ENCODE data around the gene EPHA5. TPM values are rescaled to one million over a fixed set of nuclear protein-coding genes. Genes with fewer than 3 reads are reported as not detected.
A peak's percentile ranks its signal among the peaks of the same experiment; 100 is the strongest.

Gene EPHA5
- 0.17 TPM for polyA plus RNA-seq (ENCODE audit: insufficient read length)

DNA sequence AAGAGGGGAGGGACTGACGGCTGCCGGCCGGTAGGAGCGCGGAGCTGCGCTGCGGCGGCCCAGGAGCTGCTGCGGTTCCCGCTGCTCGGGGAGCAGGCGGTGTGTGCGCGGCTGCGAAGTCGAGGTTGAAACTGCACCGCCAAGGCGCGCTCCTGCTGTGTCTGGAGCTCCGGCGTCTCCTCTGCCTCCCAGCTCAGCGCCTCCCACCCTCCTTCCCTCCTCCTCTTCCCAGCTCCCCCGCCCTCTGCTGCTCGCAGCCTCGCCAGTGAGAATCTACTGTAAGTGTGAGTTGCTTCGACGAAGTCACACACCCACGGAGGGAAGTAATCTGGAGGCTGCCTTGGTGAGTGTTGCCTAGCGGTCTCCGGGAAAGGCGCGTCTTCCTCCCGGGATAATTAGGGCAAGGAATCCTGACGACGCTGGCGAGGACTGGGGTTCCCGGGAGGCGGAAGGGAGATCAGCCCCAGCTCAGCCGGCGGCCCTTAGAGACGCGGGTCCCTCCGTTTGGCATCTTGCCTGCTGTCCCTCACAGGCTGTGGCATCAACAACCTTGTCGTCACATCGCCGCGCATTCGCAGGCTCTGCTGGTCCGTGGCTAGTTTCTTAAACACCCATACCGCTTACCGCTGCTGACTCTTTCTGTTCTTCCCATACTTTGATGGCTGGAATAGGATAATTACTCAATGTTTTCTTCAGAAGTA is at the start of gene EPHA5:
Gene EPHA5 (minus strand): TSS at position 159 of the 701 bp plus-strand sequence. CDS start 747 bp downstream, outside the sequence.
- DNase-seq: peak; percentile 80

- DNase-seq: no peak
Observed at GRCh38 chr4:65719635-65720034, 49.3 kb upstream of the EPHA5 start.

DNA sequence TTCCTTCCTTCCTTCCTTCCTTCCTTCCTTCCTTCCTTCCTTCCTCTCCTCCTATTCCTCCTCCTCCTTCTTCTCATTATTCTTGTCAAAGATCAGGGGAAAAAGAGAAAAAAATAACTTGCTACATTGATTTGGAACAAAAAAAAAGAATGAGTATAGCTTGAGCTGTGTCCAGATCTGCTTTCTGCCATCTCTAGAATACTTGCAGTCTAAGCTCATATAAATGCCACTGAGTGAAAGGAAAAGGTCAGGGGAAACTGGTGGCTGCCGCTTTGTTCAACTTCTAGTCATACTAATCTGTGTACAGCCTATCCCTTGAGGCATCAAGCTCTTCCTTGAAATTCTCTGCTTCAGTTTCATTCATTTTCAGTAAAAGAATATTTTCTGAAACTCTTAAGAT is 28.3 kb upstream of the EPHA5 start:
- no peak for DNase-seq

- DNase-seq: no peak
Observed at GRCh38 chr4:65696436-65696835, 26.1 kb upstream of the EPHA5 start.

- DNase-seq: no peak
Observed at GRCh38 chr4:65671372-65671771, 1.1 kb upstream of the EPHA5 start.

- no peak for DNase-seq
Observed at GRCh38 chr4:65670020-65670330, 314 bp downstream of the EPHA5 start.

GRCh38 chr4:65669111-65670019 is 924 bp downstream of the EPHA5 start:
- no peak for DNase-seq

DNA sequence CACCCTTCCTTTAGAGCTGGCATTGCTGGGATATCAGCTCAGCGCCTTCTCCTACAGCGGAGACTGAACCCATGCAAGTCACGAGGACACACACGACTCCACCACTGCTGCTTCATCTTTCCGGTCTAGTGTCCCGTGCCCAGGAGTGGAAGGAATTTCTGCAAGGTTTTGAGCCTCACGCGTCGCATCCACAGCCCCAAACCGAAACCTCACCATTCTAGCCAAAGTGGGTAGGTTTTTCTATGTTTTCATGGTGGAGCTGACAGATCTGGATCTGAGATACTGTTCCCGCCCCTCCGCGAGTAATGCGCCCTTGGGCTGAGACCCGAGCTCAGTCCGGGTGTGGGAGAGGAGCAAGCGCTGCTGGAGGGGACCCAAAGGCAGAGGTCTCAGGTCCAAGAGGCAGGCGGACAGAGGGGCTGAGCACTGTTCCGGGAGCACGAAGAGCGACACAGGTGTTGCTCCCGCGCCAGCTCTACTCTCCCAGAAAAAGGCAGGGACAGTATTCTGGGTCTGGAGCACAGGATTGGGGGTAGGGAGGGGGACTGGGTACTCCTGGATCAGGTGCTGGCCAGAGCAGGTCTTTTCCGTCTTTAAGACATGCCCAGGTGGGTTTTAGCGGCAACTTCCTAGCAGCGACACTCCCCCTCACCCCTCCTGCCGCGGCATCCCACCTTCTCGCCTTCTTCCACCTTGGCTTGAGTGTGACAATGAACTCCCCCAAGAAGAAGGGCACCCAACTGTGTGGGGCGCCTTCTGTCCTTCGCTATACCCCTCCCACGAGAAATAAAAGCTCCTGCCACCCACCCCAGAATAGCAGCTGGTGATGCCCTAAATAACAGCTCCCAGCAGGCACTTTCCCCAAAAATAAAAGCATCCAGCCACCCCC is 1.8 kb downstream of the EPHA5 start:
- no peak for DNase-seq

- no peak for DNase-seq
Observed at GRCh38 chr4:65667506-65668041, 2.7 kb downstream of the EPHA5 start.

DNA sequence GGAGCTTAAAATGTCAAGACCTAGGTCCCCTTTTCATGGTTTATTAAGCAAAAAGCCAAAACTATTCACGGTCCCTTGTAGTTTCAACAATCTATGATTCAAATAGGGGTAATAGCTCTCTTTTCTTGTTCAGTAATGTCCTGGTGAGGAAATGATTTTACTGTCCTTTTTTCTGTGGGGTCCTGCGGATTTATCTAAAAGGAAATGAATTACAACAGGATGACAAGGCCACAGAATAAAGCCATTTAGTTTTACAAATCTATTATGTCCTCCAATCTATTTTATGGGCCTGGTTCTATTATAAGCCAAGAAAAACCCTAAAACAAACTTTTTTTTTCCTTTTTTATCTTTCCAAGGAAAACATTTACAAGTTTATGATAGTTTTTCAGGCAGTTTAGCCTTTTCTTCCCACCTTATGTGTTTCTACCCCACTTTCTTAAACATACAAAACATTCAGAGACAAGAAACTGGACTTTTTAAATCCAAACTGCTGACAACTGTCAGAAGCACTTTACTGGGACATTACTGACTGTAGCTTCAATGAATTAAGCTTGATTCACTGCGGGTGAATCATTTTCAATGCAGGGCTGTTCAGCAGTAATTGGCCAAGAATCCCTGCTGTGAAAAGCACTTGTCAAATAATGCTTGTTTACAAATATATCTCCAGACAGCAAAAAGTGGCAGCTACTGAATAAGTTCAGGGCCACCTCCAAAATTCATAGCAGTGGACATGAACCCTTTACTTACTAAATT is 4.3 kb downstream of the EPHA5 start:
- DNase-seq: no peak

DNA sequence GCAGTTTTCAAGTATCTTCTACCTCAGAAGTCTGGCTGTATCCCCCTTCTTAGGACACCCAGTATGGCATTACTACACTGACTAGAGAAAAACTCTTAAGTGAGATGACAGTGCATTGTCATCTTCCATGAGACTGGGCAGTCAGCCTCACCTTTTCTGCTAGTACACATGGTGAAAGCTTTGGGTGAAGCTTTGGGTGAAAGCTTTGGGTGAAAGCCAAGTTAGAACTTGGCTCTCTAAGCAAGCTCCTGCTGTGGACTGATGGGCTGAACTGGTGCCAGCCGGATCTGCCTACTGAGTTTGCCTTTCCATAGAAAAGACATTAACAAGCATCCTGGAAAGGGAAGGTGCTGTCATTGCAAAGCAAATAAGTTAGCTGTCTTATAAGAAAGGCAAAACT is 8.8 kb downstream of the EPHA5 start:
- DNase-seq: no peak

DNA sequence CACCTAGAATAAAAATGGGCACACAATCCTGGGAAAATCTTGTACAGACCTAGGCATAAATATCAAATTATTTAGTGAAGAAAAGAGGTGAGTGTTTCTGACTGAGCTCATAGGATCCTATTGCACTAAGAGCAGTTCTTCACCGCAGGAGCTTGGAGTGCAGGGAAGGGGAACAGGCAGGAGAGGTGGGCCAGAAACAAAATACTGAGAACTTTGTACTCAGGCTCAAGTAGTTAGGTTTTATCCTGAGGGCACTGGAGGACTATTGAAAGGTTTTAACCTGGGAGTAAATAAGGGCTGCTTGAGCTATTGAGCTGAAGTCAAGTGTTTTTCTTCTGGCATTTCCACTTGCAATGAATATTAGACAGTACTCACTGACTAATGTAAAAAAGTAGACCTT is 12.2 kb downstream of the EPHA5 start:
- no peak for DNase-seq

DNA sequence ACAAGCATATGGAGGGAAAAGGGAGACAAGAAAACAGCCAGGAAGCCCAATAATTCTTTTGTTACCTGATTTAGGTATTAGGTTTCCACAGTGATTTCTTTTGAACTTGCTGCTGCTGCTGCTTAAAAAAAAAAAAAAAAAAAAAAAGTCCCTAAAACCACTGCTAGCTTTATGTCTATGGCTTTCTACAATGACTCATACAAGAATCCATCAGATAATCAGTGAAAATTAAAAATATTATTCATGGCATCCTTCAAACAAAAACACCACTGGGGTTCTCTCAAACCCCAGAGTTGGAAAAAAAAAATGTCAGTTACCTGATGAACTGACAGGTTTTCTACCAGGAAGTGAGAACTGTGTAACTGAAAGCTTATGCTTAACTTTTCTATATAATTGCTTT is 14.3 kb downstream of the EPHA5 start:
- no peak for DNase-seq

- DNase-seq: no peak
Observed at GRCh38 chr4:65654976-65655375, 15.3 kb downstream of the EPHA5 start.

- no peak for DNase-seq
Observed at GRCh38 chr4:65653740-65654361, 16.4 kb downstream of the EPHA5 start.

DNA sequence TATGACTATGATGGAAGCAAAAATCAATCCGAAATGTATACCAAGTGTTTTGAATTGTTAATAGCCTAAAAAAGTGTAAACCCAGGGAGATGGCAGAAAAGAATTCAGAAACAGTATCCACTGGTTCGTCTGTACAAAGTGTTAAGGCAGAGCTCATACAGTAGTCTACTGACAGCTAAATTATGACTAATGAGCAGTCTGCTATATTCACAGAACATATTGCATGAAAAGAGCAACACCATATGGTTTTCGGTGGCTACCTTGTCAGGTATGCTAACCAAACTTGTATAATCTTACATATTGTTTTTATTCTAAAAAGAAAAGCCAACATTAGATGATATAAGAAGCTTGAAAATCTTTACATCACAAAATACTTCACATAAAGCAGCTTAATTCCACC is 18.5 kb downstream of the EPHA5 start:
- no peak for DNase-seq

GRCh38 chr4:65651031-65651430 is 19.3 kb downstream of the EPHA5 start:
- DNase-seq: no peak

- no peak for DNase-seq
Observed at GRCh38 chr4:65646136-65646535, 24.2 kb downstream of the EPHA5 start.

- no peak for DNase-seq
Observed at GRCh38 chr4:65645185-65645584, 25.1 kb downstream of the EPHA5 start.

- no peak for DNase-seq
Observed at GRCh38 chr4:65635051-65635821, 35.1 kb downstream of the EPHA5 start.

DNA sequence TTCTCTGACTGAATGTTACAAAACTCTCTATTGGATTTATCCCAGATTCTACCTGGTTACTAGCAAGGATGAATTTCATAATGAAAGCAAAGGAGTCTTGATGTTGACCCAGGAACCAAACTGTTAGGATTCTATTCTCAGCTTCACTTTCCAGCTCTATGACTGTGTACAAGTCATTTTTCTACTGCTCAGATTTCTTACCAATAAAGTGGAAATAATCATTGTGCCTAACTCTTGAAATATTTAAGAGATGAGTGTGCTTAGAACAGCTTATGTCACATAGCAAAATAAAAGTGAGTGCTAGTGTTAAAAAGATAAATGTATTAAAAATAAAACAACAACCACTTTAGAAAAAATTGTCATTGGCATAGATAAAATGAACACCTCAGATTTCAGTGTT is 45.6 kb downstream of the EPHA5 start:
- DNase-seq: no peak

All from hindlimb muscle (tissue), 1 donor.